Esophagus muscularis mucosa (tissue), 3 donors: Measurements from ENCODE around the gene TNRC18.

Source experiments
- CTCF ChIP-seq, 3 experiments: fragments of 200-600 bp in 2 of 3; fragments of 450-650 bp in 1 of 3; sonication (generic) in 2 of 3; IDR thresholded peaks; one replicate each; pipeline ENCODE4 v1.5.1; 2017 to 2019; ENCODE audit warnings: antibody characterized with exemption in 3 of 3, mild to moderate bottlenecking in 2 of 3, moderate library complexity in 1 of 3
- EP300 ChIP-seq: sonication (generic); formaldehyde crosslinking; IDR thresholded peaks from one replicate; pipeline ENCODE4 v1.6.1; 2017; ENCODE audit warnings: antibody characterized with exemption

- no peak for TF ChIP-seq EP300
- TF ChIP-seq CTCF (IDR thresholded peaks at IDR 0.05) = no peak
Measured at GRCh38 chr7:5324961-5325360, 98.7 kb downstream of the TNRC18 start.
